Spinal cord (tissue), 10 donors: ENCODE measurements around the gene PGS1. TPM values are rescaled to one million over a fixed set of nuclear protein-coding genes. Genes with fewer than 3 reads are reported as not detected.
A peak's percentile ranks its signal among the peaks of the same experiment; 100 is the strongest.

Experiments used
- DNase-seq, 6 donors: peaks; one replicate each; pipeline versions ENCODE4 v3.0.0 to v3.0.0-alpha.2; 2013 to 2015; ENCODE audit warnings: low spot score in 6 of 6, low read depth in 4 of 6
- H3K27ac ChIP-seq: one replicate; pipeline ENCODE4 v1.5.1; 2013; ENCODE audit warnings: low read depth, low read length, control low read depth
- H3K27me3 ChIP-seq: one replicate; pipeline ENCODE4 v1.6.1; 2013; ENCODE audit warnings: low read length; ENCODE audit not compliant: control insufficient read depth, insufficient read depth
- H3K36me3 ChIP-seq: one replicate; pipeline ENCODE4 v1.6.1; 2013; ENCODE audit warnings: low read length; ENCODE audit not compliant: control insufficient read depth, insufficient read depth
- H3K4me1 ChIP-seq: one replicate; pipeline ENCODE4 v1.6.1; 2013; ENCODE audit warnings: low read length; ENCODE audit not compliant: control insufficient read depth, insufficient read depth
- H3K4me3 ChIP-seq: one replicate; pipeline ENCODE4 v1.5.1; 2013; ENCODE audit warnings: low read depth, low read length, control low read depth
- H3K9me3 ChIP-seq: one replicate; pipeline ENCODE4 v1.6.1; 2013; ENCODE audit warnings: low read length; ENCODE audit not compliant: control insufficient read depth, insufficient read depth
- WGBS: methylation state at CpG from one replicate; pipeline ENCODE4 v1.1.5; 2013; ENCODE audit warnings: missing lambda C conversion rate; ENCODE audit not compliant: insufficient coverage; 5-methylcytosine and 5-hydroxymethylcytosine counted together
- polyA plus RNA-seq, 2 donors: library from polyadenylated mRNA; unstranded; fragments of 120-200 nt; gene quantifications; one replicate each; pipeline ENCODE4 v1.2.1, GENCODE V29; 2013; ENCODE audit not compliant: insufficient read length in 2 of 2
- total RNA-seq, 2 donors: library from RNA; depleted of rRNA in 1 of 2; stranded (reverse); fragments of 120-200 nt in 1 of 2; fragments of >200 nt in 1 of 2; gene quantifications; one replicate each; pipeline versions ENCODE4 v1.2.3 to v1.2.4, GENCODE V29; 2013 to 2014
- donor health status: healthy.

The PGS1 gene
- total and polyA plus RNA-seq, 4 donors, result 33.4 to 51.1 (median 40.7) TPM

DNA sequence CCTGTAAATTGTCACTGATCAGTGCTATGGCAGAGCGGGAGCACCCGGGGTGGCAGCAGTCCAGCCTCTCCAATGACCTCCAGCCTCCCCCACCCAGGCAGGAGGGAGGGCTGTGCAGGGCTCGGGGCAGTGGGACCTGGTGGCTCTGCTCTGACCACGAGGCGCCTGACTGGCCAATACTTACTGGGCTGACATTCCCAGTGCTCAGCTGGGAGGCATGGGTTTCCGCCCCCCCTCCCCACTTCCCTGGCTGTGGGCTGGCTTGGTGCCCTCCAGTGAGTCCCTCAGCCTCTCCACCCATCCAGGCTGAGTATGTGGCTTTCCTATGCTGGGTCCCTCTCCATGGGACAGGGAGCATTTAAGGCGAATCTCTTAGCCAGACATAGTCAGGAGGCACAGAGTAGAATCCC, 21.3 kb upstream of the PGS1 start:
- H3K27me3 ChIP-seq, result peaks cover 34% of the 10 kb centered on the region
- no peak overlapping the region for H3K4me3 ChIP-seq
- 32% methylated on average over 4 of the region's 7 CpGs for WGBS
- H3K9me3 ChIP-seq, result no peaks in the 10 kb centered on the region
- peaks cover 58% of the 10 kb centered on the region for H3K4me1 ChIP-seq
- H3K36me3 ChIP-seq, result peaks cover 18% of the 10 kb centered on the region
- no peak overlapping the region for H3K27ac ChIP-seq
- peak in 1 of 6 donors; percentile 30 for DNase-seq

DNA sequence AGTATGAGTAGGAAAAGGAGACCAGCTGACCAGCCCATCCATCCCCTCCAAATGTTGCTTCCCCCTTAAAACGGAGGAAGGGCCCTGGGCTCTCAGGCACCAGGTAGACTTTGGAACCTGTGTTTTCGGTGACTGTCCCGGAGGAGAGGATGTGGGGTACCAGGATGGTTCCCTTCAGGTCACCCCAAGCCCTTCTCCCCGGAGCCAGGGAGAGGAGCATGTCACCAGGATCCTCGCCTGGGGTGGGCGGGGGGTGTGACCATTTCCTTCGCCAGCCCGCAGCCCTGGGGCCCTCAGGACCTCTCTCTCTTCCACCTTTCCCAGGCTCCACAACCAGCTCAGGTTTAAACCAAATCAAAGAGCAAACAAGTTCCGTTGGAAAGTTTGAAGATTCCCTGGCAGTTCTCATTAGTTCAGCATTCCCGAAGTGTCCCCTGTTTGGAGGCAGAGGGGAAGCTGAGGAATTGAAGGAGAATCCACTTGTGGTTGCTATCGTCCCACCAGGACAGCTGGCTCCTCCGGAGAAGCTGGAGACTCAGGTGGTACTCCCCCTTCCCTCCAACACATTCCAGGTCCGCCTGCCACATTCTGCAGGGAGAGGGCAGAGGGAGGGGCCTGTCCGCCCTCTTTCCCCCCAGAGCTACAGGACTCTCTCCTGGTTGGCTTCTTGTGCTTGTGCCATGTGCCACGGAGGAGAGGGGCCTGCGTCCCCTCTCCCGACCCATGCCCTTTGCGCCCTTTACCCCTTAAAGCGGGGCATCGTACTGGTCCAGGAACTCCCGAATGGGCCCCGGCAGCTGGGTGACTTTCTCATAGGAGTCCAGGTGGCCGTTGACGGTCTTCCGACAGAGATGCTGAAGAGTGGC, 20.5 kb upstream of the PGS1 start:
- peaks cover 52% of the 10 kb centered on the region for H3K4me1 ChIP-seq
- WGBS, result 71% methylated on average over 16 of the region's 25 CpGs
- peaks cover 34% of the 10 kb centered on the region for H3K27me3 ChIP-seq
- H3K4me3 ChIP-seq, result peak overlapping the region; percentile 45
- H3K27ac ChIP-seq, result no peak overlapping the region
- H3K9me3 ChIP-seq, result no peaks in the 10 kb centered on the region
- no peak for DNase-seq
- peaks cover 18% of the 10 kb centered on the region for H3K36me3 ChIP-seq

DNA sequence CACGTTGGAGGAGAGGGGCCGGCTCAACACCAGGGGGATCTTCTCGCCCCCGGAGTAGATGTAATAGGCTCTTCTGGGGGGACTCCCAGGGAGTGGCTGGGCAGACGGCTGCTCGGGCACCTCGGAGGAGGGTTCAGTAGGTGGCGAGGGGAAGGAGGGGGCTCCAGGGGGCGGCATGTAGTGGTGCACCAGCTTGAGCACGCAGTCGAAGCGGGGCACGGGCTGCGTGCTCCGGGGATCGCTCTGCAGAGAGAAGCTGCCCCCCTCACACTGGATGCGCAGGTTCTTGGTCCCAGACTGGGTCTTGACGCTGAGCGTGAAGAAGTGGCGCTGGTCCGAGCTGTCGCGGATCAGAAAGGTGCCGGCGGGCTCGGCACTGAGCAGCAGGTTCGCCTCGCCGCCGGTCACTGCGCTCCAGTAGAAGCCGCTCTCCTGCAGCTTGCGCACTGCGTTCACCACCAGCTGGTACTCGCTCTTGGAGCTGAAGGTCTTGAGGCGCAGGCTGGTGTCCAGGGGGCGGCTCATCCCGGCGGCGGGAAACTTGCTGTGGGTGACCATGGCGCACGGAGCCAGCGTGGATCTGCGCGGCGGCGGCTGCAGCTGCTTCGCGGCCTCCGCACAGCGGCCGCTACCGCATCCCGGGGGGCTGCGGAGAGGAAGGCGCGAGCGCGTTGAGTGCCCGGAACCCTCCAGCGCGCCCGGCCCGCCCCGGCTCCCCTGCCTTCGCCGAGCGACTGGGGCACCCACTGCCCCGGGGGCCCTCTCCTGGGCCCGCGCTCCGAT, 19.7 kb upstream of the PGS1 start:
- peak in 2 of 6 donors; percentile 61 to 72 for DNase-seq
- Histone ChIP-seq H3K4me3 (peak overlapping the region; percentile 45), H3K27ac (no peak overlapping the region), H3K36me3 (peaks cover 18% of the 10 kb centered on the region), H3K27me3 (peaks cover 34% of the 10 kb centered on the region), H3K4me1 (peaks cover 45% of the 10 kb centered on the region), H3K9me3 (no peaks in the 10 kb centered on the region)
- 7% methylated on average over 72 of the region's 72 CpGs for WGBS

DNA sequence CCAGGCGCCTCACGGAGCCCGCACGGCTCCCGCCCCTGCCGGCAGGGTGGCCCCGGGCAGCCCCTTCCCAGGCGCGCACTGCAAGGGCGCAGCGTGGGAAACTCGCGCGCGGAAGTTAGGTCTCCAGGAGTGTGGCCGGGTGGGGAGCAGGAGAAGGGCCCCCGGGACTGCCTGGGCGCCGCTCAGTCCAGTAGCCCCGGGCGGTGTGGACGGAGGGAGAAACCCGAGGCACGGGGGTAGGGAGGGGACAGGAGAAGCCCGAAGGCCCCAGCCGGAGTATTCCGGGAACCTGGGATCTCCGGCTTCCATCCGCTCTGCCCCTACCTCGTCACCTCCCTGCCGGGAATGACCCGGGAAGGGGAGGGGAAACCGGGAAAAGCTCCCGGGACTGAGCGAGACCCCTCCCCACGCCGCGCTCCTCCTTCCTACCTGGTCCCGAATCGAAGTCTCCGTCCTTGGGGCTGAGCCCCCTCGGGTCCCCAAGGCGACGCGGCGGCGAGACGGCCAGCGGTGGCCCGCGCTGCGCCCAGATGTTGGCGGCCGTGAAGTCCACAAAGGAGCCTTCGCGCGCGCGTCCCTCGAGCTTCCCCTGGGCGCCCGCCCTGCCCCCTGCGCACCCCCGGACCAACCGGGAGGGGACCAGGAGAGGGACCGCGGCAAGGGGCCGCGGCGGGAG, 19.0 kb upstream of the PGS1 start:
- H3K4me1 ChIP-seq, result peaks cover 44% of the 10 kb centered on the region
- under 1% methylated on average over 65 of the region's 70 CpGs for WGBS

DNA sequence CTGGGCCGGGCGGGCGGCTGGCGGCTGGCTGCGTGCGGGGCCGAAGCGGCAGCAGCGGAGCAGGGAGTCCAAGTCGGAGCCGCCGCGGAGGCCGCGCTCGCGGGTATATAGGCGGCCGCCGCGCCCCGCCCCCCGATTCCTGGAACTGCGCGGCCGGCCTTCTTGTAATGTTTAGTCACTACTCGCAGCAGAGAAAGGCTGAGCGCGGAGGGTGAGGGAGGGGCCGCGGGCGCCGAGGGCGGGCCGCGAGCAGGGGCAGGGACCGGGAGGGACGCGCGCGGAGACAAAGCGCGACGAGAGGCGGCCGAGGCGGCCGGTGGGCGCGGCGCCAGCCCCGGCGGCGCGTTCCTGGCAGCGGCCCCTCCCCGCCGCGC, 18.5 kb upstream of the PGS1 start, which contains the start of gene SOCS3:
TSS of gene SOCS3 (minus strand) at position 81 of the 374 bp plus-strand sequence. CDS start 982 bp downstream, outside the sequence.
- Histone ChIP-seq H3K27ac (peak within 1 kb of the TSS; percentile 61), H3K27me3 (peaks cover 39% of the 10 kb centered on the region), H3K36me3 (peaks cover 17% of the 10 kb centered on the region), H3K9me3 (no peaks in the 10 kb centered on the region), H3K4me3 (peak within 1 kb of the TSS; percentile 67), H3K4me1 (peaks cover 47% of the 10 kb centered on the region)
- WGBS, result under 1% methylated on average over 55 of the region's 59 CpGs
- peak in 2 of 6 donors; percentile 92 to 94 for DNase-seq

More for the DNA sequence above, 19.0 kb upstream of the PGS1 start:
- H3K27me3 ChIP-seq, result peaks cover 38% of the 10 kb centered on the region
- H3K36me3 ChIP-seq, result peaks cover 18% of the 10 kb centered on the region
- DNase-seq, result peak in 2 of 6 donors; percentile 40 to 67
- no peaks in the 10 kb centered on the region for H3K9me3 ChIP-seq
- peak overlapping the region; percentile 61 for H3K27ac ChIP-seq
- H3K4me3 ChIP-seq, result peak overlapping the region; percentile 67

DNA sequence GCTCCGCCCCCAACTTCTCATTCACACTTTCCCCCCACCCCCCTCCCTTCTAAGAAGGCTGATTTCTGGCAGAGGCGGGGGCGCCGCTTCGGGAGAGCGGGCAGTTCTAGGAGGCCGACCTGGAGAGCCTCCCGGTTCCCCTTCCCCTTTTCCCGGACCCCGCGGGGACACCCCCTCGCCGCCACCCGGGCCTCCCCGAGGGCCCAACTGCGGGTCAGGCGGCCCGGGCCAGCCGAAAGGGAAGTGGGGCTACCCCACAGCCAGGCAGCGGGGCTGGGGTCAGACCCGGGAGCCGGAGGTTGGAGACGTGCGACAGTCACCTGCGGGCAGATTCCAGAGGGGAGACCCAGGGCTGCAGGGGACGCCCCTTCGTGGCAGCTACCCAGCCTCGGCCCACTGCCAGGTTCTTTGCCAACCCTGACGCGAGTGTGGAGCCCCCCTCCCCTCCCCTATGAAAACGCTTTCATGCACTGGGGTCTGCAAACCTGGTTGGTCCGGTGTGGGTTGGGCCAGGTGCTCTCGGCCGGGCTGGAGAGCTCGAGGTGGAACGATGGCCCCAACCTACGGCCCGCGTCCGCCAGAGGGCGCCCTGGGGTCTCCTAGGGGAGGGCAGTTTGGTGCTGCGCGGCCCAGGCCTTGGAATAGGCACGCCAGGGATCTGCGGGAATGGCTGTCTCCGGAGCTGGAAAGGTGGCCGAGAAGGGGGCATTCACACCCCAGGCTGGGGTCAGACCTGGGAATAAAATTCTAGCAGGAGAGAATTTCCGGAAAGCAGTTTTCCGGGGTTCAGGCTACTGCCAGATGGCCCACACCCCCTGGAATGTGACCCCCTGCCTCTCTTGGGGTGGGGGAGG, 17.9 kb upstream of the PGS1 start:
- Histone ChIP-seq H3K9me3 (no peaks in the 10 kb centered on the region), H3K27ac (peak overlapping the region; percentile 61), H3K4me3 (peak overlapping the region; percentile 38), H3K27me3 (peaks cover 39% of the 10 kb centered on the region), H3K4me1 (peaks cover 52% of the 10 kb centered on the region), H3K36me3 (peaks cover 16% of the 10 kb centered on the region)
- 1% methylated on average over 47 of the region's 49 CpGs for WGBS
- DNase-seq, result peak in 2 of 6 donors; percentile 73 to 84

DNA sequence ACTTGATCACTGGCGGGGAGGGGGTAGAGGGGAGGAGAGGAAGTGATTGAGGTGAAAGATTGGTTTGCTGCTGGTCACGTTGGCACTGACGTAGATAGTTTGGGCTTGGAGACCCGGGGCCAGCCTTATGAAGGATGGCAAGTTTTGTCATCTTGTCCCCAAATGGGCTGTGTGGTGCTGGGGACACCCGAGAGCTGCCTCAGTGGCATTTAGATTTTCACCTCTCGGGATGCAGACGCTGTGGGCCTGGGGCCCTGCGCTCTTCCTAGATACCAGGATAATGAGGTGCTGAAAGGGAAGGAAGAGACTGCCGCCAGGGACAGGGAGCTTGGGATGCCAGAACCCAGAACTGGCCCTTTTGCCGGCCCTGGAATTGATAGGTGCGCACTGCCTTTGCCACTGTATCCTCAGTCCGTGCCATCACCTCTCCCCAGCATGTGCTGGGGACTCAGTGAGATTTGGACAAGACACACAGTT, 17.2 kb upstream of the PGS1 start:
- peaks cover 39% of the 10 kb centered on the region for H3K27me3 ChIP-seq

DNA sequence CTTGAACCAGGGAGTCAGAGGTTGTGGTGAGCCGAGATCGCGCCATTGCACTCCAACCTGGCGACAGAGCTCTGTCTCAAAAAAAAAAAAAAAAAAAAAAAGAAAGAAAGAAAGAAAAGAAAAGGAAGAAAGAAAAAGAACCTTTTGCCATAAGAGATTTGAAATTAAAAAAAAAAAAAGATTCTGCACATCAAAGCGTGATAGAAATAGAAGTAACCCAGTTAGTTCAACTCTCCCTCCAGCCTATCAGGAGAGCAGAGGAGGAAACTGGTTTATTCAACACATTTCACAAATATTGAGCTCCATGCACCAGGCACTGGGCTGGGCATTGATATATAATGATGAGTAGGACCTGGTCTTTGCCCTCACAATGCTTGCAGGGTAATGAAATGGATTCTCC, 16.2 kb upstream of the PGS1 start:
- no CpG with 5 or more reads among the region's 5 CpGs for WGBS
- no peaks in the 10 kb centered on the region for H3K9me3 ChIP-seq
- no peak overlapping the region for H3K27ac ChIP-seq
- no peak for DNase-seq
- peaks cover 13% of the 10 kb centered on the region for H3K36me3 ChIP-seq
- H3K27me3 ChIP-seq, result peaks cover 41% of the 10 kb centered on the region
- H3K4me3 ChIP-seq, result no peak overlapping the region
- peaks cover 53% of the 10 kb centered on the region for H3K4me1 ChIP-seq

More for the DNA sequence above, 17.2 kb upstream of the PGS1 start:
- no peaks in the 10 kb centered on the region for H3K9me3 ChIP-seq
- DNase-seq, result no peak
- H3K4me1 ChIP-seq, result peaks cover 54% of the 10 kb centered on the region
- 59% methylated on average over 12 of the region's 12 CpGs for WGBS
- no peak overlapping the region for H3K27ac ChIP-seq
- H3K36me3 ChIP-seq, result peaks cover 16% of the 10 kb centered on the region
- no peak overlapping the region for H3K4me3 ChIP-seq
